Measurements from ENCODE around the gene TCN2.
"Not testable (repeated sequence)": the region's sequence is repeated elsewhere in the genome, so short reads cannot be mapped to it uniquely, and the experiment has no call there.

GRCh38 chr22:30619909-30620308 lies 12.9 kb downstream of the TCN2 start:
- not testable (repeated sequence) for TF ChIP-seq CTCF, POLR2A, EP300 (IDR thresholded peaks at IDR 0.05)

All from tibial nerve (tissue), 4 donors.